A673 (cell line): ENCODE measurements around the gene LRSAM1. TPM values are rescaled to one million over a fixed set of nuclear protein-coding genes. Genes with fewer than 3 reads are reported as not detected.

Experiments
- BruUV-seq: library from RNA; stranded (reverse); fragments of 400-500 nt; replicated peaks from 2 replicates; lab custom pipeline; 2021; lab: Mats Ljungman, UMichigan
- CTCF ChIA-PET: fragments of 300-600 bp; sonication (Branson Sonifier 250); formaldehyde crosslinking; loops from one replicate; lab custom pipeline; 2022; ENCODE audit warnings: antibody characterized with exemption; lab: Charles Lee
- POLR2A ChIA-PET: fragments of 300-600 bp; sonication (Branson Sonifier 250); formaldehyde crosslinking; loops from one replicate; lab custom pipeline; 2022; ENCODE audit warnings: antibody characterized with exemption; ENCODE audit not compliant: low non-redundant PET; lab: Charles Lee
- DNase-seq: peaks from one replicate; pipeline ENCODE4 v3.0.0-alpha.2; 2015; ENCODE audit warnings: low spot score
- H3K27ac ChIP-seq: fragments of 200-600 bp; sonication (generic); 2 replicates; pipeline ENCODE4 v1.5.1; 2016; ENCODE audit warnings: mixed run types, low read depth, mild to moderate bottlenecking, mixed read lengths, antibody characterized with exemption, low read length; ENCODE audit not compliant: poor library complexity, severe bottlenecking
- H3K27me3 ChIP-seq: fragments of 200-600 bp; sonication (generic); replicated peaks from 2 replicates; pipeline ENCODE4 v1.6.1; 2017; ENCODE audit warnings: mixed run types, low read depth, mild to moderate bottlenecking, mixed read lengths, antibody characterized with exemption, low read length; ENCODE audit not compliant: insufficient read depth, poor library complexity
- H3K36me3 ChIP-seq: fragments of 200-600 bp; sonication (generic); 2 replicates; pipeline ENCODE4 v1.6.1; 2016; ENCODE audit warnings: mixed run types, mild to moderate bottlenecking, mixed read lengths, antibody characterized with exemption, low read length; ENCODE audit not compliant: insufficient read depth, poor library complexity, severe bottlenecking
- H3K4me1 ChIP-seq: fragments of 200-600 bp; sonication (generic); 2 replicates; pipeline ENCODE4 v1.6.1; 2017; ENCODE audit warnings: mixed run types, mild to moderate bottlenecking, mixed read lengths, antibody characterized with exemption, low read length; ENCODE audit not compliant: insufficient read depth, poor library complexity, severe bottlenecking
- H3K4me3 ChIP-seq: fragments of 200-600 bp; sonication (generic); 2 replicates; pipeline ENCODE4 v1.5.1; 2016; ENCODE audit warnings: low read depth, mixed run types, mild to moderate bottlenecking, mixed read lengths, low read length; ENCODE audit not compliant: poor library complexity, severe bottlenecking
- H3K9me3 ChIP-seq: fragments of 200-600 bp; sonication (generic); 2 replicates; pipeline ENCODE4 v1.6.1; 2016; ENCODE audit warnings: mixed run types, low read depth, mild to moderate bottlenecking, mixed read lengths, antibody characterized with exemption, low read length; ENCODE audit not compliant: poor library complexity, severe bottlenecking
- CTCF ChIP-seq: fragments of 300-800, 200-600 bp; sonication (generic); conservative IDR thresholded peaks from 2 replicates; pipeline ENCODE4 v1.5.1; 2017; ENCODE audit warnings: low read depth, mild to moderate bottlenecking, antibody characterized with exemption, low read length, moderate library complexity, mixed read lengths
- EZH2 ChIP-seq: fragments of 200-600 bp; sonication (generic); IDR thresholded peaks from 2 replicates; pipeline ENCODE4 v1.6.1; 2017; ENCODE audit warnings: borderline replicate concordance, low read depth, mild to moderate bottlenecking, mixed read lengths, antibody characterized with exemption, low read length; ENCODE audit not compliant: poor library complexity, severe bottlenecking
- intact Hi-C: fragments of 100-400 bp; cut with micrococcal nuclease; formaldehyde crosslinking; loops from one replicate; pipeline ENCODE4 v1.10.0; 2022; ENCODE audit not compliant: unreplicated experiment
- total RNA-seq: library from RNA; stranded (reverse); gene quantifications from 2 replicates; pipeline ENCODE4 v1.2.3, GENCODE V29; 2021

LRSAM1 gene
- total RNA-seq, 1 experiment from 2014 or later, result 15.8 TPM

DNA sequence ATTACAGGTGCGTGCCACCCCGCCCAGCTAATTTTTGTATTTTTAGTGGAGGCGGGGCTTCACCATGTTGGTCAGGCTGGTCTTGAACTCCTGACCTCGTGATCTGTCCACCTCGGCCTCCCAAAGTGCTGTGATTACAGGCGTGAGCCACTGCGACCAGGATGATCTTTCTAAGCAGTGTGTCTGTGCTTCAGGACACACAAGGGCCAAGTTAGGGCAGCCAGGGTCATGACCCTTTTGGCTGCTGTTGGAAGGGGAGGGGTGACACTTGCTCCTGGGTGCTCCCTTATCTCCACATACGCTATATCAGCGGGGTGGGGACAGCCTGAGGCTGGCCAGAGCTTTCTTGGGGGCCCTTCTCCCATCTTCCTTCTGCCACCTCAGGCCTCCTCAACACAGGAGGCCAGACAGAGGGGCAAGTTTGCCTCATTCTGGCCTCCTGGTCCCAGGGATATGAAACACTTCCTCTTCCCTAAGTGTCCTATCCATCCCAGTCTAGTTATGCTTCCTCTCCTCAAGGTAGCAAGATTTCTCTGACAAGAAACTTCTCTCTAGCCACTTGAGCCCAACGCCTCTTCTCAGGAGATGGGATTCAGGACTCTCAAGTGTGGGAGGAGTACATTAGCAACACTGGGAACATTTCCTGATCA is 29.1 kb upstream of the LRSAM1 start:
- Histone ChIP-seq H3K4me1 (peaks cover 5% of the 10 kb centered on the region), H3K4me3 (no peak overlapping the region), H3K27me3 (no peaks in the 10 kb centered on the region), H3K27ac (no peak overlapping the region), H3K36me3 (peaks cover 2% of the 10 kb centered on the region), H3K9me3 (no peaks in the 10 kb centered on the region)
- no TSS peak for BruUV-seq
- intact Hi-C loops, result no loop called here
- TF ChIP-seq EZH2 (no peak), CTCF (no peak)
- CTCF ChIA-PET, result no interaction called here
- DNase-seq, result no peak
- POLR2A ChIA-PET, result no interaction called here

- DNase-seq, result no peak
- H3K4me1 ChIP-seq, result peaks cover 5% of the 10 kb centered on the region
- peaks cover 2% of the 10 kb centered on the region for H3K36me3 ChIP-seq
- H3K27ac ChIP-seq, result peak overlapping the region; percentile 91
- BruUV-seq, result no TSS peak
- CTCF ChIA-PET, result no interaction called here
- no peaks in the 10 kb centered on the region for H3K9me3 ChIP-seq
- POLR2A ChIA-PET, result interaction anchor here (0.6 kb wide), 1 partner anchor 174 kb away, joined by 5 read pairs; no protein-coding TSS in a partner anchor
- TF ChIP-seq EZH2 (no peak), CTCF (no peak)
- intact Hi-C loops, result no loop called here
- H3K27me3 ChIP-seq, result no peaks in the 10 kb centered on the region
- peak overlapping the region; percentile 90 for H3K4me3 ChIP-seq
These were observed 28.5 kb upstream of the LRSAM1 start for GRCh38 chr9:127422787-127423186.

DNA sequence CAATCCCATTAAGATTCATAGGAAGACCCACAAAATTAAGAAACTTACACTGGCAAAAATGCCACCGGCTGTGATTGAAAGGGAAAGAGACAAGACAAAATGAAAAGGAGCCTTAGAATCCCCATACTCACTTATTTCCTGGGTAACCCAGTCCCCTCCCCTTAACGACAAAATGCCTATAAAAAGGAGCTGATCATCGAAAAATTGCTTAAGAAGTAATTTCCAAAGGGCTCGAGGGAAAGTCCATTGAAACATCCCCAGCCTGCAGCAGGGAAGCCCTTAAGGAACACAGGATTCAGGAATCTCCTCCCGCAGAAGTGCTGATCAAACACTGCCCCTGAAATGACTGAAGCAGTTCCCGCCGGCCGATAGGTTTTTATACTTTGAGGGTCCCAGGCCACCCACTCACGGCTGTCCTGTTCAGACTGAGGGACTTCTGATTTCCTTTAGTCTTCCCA is 27.8 kb upstream of the LRSAM1 start:
- DNase-seq, result no peak
- TF ChIP-seq EZH2 (no peak), CTCF (no peak)
- H3K27ac ChIP-seq, result peak overlapping the region; percentile 91
- H3K4me1 ChIP-seq, result peaks cover 5% of the 10 kb centered on the region
- ChIA-PET CTCF (no interaction called here), POLR2A (no interaction called here)
- BruUV-seq, result TSS peak; percentile 76
- no peaks in the 10 kb centered on the region for H3K9me3 ChIP-seq
- peaks cover 5% of the 10 kb centered on the region for H3K36me3 ChIP-seq
- peak overlapping the region; percentile 90 for H3K4me3 ChIP-seq
- intact Hi-C loops, result no loop called here
- H3K27me3 ChIP-seq, result no peaks in the 10 kb centered on the region
